ENCODE measurements around the gene ITPRIPL2. TPM values are rescaled to one million over a fixed set of nuclear protein-coding genes. Genes with fewer than 3 reads are reported as not detected.

ITPRIPL2 gene
- total and polyA plus RNA-seq, 2 of the 13 experiments (the other 11 are each of a cell fraction or from before 2014, with no cell fraction given): 5.9 to 12.6 TPM

- TF ChIP-seq ZC3H4 (CRISPR knock-in tag; IDR thresholded peaks at IDR 0.05; ENCODE audit: borderline replicate concordance): no peak
- no peak for TF ChIP-seq ZNF609 (CRISPR knock-in tag; IDR thresholded peaks at IDR 0.05; ENCODE audit: borderline replicate concordance)
Measured at GRCh38 chr16:19148189-19148588, 34.4 kb downstream of the ITPRIPL2 start (continued).

DNA sequence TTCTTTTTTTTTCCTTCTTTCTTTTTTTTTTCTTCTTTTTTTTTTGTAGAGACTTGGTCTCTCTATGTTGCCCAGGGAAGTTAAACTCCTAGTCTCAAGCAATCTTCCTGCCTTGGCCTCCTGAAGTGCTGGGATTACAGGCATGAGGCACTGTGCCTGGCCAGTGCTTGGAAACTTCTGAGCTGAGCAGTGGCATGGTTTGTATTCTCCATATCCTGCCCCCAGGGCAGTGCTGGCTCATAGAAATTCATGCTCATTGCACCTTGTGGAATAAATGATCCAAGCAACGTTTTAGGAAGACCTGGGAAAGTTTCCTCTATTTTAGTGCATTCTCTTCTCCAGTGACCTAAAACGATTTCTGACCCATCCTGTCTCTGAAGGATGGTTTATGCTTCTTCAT lies 37.5 kb downstream of the ITPRIPL2 start:
- Histone ChIP-seq H3K4me2 (ENCODE audit: low read depth, low read length) (no peak overlapping the region), H3K9ac (ENCODE audit: insufficient read depth, low read depth, low read length) (no peak overlapping the region), H4K20me1 (ENCODE audit: insufficient read depth, low read length) (no peaks in the 10 kb centered on the region), H3K4me3 (replicated peaks in 1 of 3; ENCODE audit: insufficient read depth in 1 of 3, low read depth in 2 of 3, low read length in 3 of 3) (no peak overlapping the region), H3K79me2 (ENCODE audit: insufficient read depth, low read length) (no peaks in the 10 kb centered on the region), H3K4me1 (ENCODE audit: insufficient read depth, low read length) (no peaks in the 10 kb centered on the region), H3K27me3 (ENCODE audit: control insufficient read depth in 1 of 2, insufficient read depth in 2 of 2, low read length in 2 of 2) (peaks cover 2 to 12% of the 10 kb centered on the region in 2 experiments; a peak in 2 of 5 replicates), H3K27ac (ENCODE audit: extremely low read length, insufficient read depth, low read length) (no peak overlapping the region), H3K9me3 (ENCODE audit: low read length) (no peaks in the 10 kb centered on the region), H2AFZ (ENCODE audit: low read length) (no peak overlapping the region), H3K36me3 (replicated peaks in 1 of 2; ENCODE audit: control insufficient read depth in 1 of 2, insufficient read depth in 2 of 2, low read length in 2 of 2) (no peaks in the 10 kb centered on the region)
- FAIRE-seq (no peak), DNase-seq (ENCODE audit: low spot score) (no peak), ATAC-seq (no peak)
- in situ Hi-C loops (cut with HindIII; ENCODE audit: extremely low pct_ligation_motif_present, low pct_unique_long_range_greater_than_20kb) (no loop called here), intact Hi-C loops (cut with micrococcal nuclease; ENCODE audit: unreplicated experiment) (no loop called here)
- no TSS peak for BruUV-seq (replicated peaks)
- ChIA-PET CTCF (ENCODE audit: low intra/inter-chr PET ratio, low total read pairs) (no interaction called here), POLR2A (no interaction called here)
- 1% methylated on average over 2 of the region's 2 CpGs for WGBS (ENCODE audit: low lambda C conversion rate)
- TF ChIP-seq ZNF34 (CRISPR knock-in tag; IDR thresholded peaks at IDR 0.05; ENCODE audit: borderline replicate concordance) (no peak), CREM (IDR thresholded peaks at IDR 0.05) (no peak), CREM (CRISPR knock-in tag; IDR thresholded peaks at IDR 0.05) (no peak), HOXA3 (CRISPR knock-in tag; IDR thresholded peaks at IDR 0.05) (no peak), ZNF570 (CRISPR knock-in tag; IDR thresholded peaks at IDR 0.05; ENCODE audit: borderline replicate concordance) (no peak), CTCF (CRISPR knock-in tag; IDR thresholded peaks at IDR 0.05) (no peak), ZNF709 (CRISPR knock-in tag; IDR thresholded peaks at IDR 0.05) (no peak), GATA4 (IDR thresholded peaks at IDR 0.05; ENCODE audit: borderline replicate concordance, low read depth) (no peak), MIXL1 (CRISPR knock-in tag; IDR thresholded peaks at IDR 0.05) (no peak), ATM (IDR thresholded peaks at IDR 0.05; ENCODE audit: borderline replicate concordance) (no peak), ZNF761 (CRISPR knock-in tag; conservative IDR thresholded peaks at IDR 0.05) (no peak), FIP1L1 (IDR thresholded peaks at IDR 0.05; ENCODE audit: borderline replicate concordance, insufficient read depth, low read depth, low read length) (no peak), HNF4A (CRISPR knock-in tag; IDR thresholded peaks at IDR 0.05) (no peak), ZNF75D (CRISPR knock-in tag; IDR thresholded peaks at IDR 0.05; ENCODE audit: borderline replicate concordance) (no peak)
- TF ChIP-seq, protein P1, sequence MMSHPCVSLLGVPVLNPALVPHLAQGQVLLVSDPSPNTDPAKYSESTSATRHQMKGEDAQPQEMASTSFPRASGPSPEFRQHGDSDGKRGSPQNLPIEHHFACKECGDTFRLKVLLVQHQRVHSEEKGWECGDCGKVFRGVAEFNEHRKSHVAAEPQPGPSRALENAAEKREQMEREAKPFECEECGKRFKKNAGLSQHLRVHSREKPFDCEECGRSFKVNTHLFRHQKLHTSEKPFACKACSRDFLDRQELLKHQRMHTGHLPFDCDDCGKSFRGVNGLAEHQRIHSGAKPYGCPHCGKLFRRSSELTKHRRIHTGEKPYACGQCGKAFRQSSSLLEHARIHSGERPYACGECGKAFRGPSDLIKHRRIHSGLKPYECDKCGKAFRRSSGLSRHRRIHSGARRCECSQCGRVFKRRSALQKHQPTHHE (CRISPR knock-in tag; IDR thresholded peaks at IDR 0.05; ENCODE audit: borderline replicate concordance): no peak

Data from HepG2 (cell line).